Measurements from ENCODE around the gene E2F8. TPM values are rescaled to one million over a fixed set of nuclear protein-coding genes. Genes with fewer than 3 reads are reported as not detected.
"Not testable (repeated sequence)": the region's sequence is repeated elsewhere in the genome, so short reads cannot be mapped to it uniquely, and the experiment has no call there.

E2F8 gene
- 0.65 and 1.0 TPM in 2 replicates for total RNA-seq

GRCh38 chr11:19240420-19241259 lies at the start of gene E2F8:
Gene E2F8, minus strand, starts transcription at chr11:19240945. Its CDS starts 824 bp downstream, at chr11:19240121.
- peak; percentile 89 for DNase-seq (ENCODE audit: low read depth)

- peak; percentile 18 for DNase-seq (ENCODE audit: low read depth)
These were observed 49.6 kb upstream of the E2F8 start for GRCh38 chr11:19290356-19290755.

- DNase-seq (ENCODE audit: low read depth) = no peak
These were observed 47.5 kb upstream of the E2F8 start for GRCh38 chr11:19288256-19288655.

- DNase-seq (ENCODE audit: low read depth) = no peak
These were observed 45.7 kb upstream of the E2F8 start for GRCh38 chr11:19286411-19286810.

- DNase-seq (ENCODE audit: low read depth) = no peak
These were observed 44.1 kb upstream of the E2F8 start for GRCh38 chr11:19284881-19285280.

- no peak for DNase-seq (ENCODE audit: low read depth)
These were observed 43.2 kb upstream of the E2F8 start for GRCh38 chr11:19283991-19284390.

- DNase-seq (ENCODE audit: low read depth) = no peak
These were observed 40.8 kb upstream of the E2F8 start for GRCh38 chr11:19281555-19281954.

- DNase-seq (ENCODE audit: low read depth) = no peak
These were observed 40.3 kb upstream of the E2F8 start for GRCh38 chr11:19281041-19281440.

GRCh38 chr11:19279451-19279850 lies 38.7 kb upstream of the E2F8 start:
- DNase-seq (ENCODE audit: low read depth) = no peak

GRCh38 chr11:19276859-19277808 lies 36.4 kb upstream of the E2F8 start:
- peak; percentile 86 for DNase-seq (ENCODE audit: low read depth)

- peak; percentile 36 for DNase-seq (ENCODE audit: low read depth)
These were observed 34.8 kb upstream of the E2F8 start for GRCh38 chr11:19275496-19275895.

- DNase-seq (ENCODE audit: low read depth) = not testable (repeated sequence)
These were observed 32.5 kb upstream of the E2F8 start for GRCh38 chr11:19273219-19273618.

- DNase-seq (ENCODE audit: low read depth) = no peak
These were observed 28.2 kb upstream of the E2F8 start for GRCh38 chr11:19268909-19269308.

GRCh38 chr11:19267567-19267966 lies 26.8 kb upstream of the E2F8 start:
- DNase-seq (ENCODE audit: low read depth) = no peak

GRCh38 chr11:19263333-19263732 lies 22.6 kb upstream of the E2F8 start:
- DNase-seq (ENCODE audit: low read depth) = peak; percentile 53

GRCh38 chr11:19259487-19260345 lies 19.0 kb upstream of the E2F8 start:
- DNase-seq (ENCODE audit: low read depth) = peak; percentile 52

- peak; percentile 76 for DNase-seq (ENCODE audit: low read depth)
These were observed 18.0 kb upstream of the E2F8 start for GRCh38 chr11:19258641-19259230.

- not testable (repeated sequence) for DNase-seq (ENCODE audit: low read depth)
These were observed 13.7 kb upstream of the E2F8 start for GRCh38 chr11:19254441-19254840.

- DNase-seq (ENCODE audit: low read depth) = no peak
These were observed 13.1 kb upstream of the E2F8 start for GRCh38 chr11:19253817-19254216.

GRCh38 chr11:19253153-19253745 lies 12.5 kb upstream of the E2F8 start:
- no peak for DNase-seq (ENCODE audit: low read depth)
